NCI-H446 (cell line): ENCODE data around the gene GPRC6A.

ENCODE experiments used
- DNase-seq, 2 experiments: peaks; one replicate each; lab custom pipeline; 2025; lab: John Stamatoyannopoulos, UW

The GPRC6A gene

GRCh38 chr6:116779573-116780164, 49.2 kb downstream of the GPRC6A start:
- peak in 1 of 2 experiments; percentile 40 for DNase-seq

GRCh38 chr6:116773886-116774285, 55.0 kb downstream of the GPRC6A start:
- no peak for DNase-seq

GRCh38 chr6:116772450-116772849, 56.4 kb downstream of the GPRC6A start:
- DNase-seq, result no peak

GRCh38 chr6:116767715-116768114, 61.2 kb downstream of the GPRC6A start:
- no peak for DNase-seq

GRCh38 chr6:116766506-116767176, 62.2 kb downstream of the GPRC6A start:
- no peak for DNase-seq

- DNase-seq, result no peak
Observed at GRCh38 chr6:116764961-116765841, 63.7 kb downstream of the GPRC6A start, which contains the start of gene FAM162B. FAM162B (minus strand) TSS chr6:116765719; CDS start chr6:116765576, 143 bp downstream.

GRCh38 chr6:116764629-116764960, 64.3 kb downstream of the GPRC6A start:
- no peak for DNase-seq

- DNase-seq, result no peak
Observed at GRCh38 chr6:116763906-116764628, 64.8 kb downstream of the GPRC6A start.

- no peak for DNase-seq
Observed at GRCh38 chr6:116763048-116763447, 65.8 kb downstream of the GPRC6A start.

GRCh38 chr6:116762235-116762634, 66.6 kb downstream of the GPRC6A start:
- no peak for DNase-seq

- DNase-seq, result no peak
Observed at GRCh38 chr6:116761779-116762178, 67.1 kb downstream of the GPRC6A start.

GRCh38 chr6:116745176-116745575, 83.7 kb downstream of the GPRC6A start:
- DNase-seq, result no peak
